ENCODE data around the gene RYR2.

The RYR2 gene

DNA sequence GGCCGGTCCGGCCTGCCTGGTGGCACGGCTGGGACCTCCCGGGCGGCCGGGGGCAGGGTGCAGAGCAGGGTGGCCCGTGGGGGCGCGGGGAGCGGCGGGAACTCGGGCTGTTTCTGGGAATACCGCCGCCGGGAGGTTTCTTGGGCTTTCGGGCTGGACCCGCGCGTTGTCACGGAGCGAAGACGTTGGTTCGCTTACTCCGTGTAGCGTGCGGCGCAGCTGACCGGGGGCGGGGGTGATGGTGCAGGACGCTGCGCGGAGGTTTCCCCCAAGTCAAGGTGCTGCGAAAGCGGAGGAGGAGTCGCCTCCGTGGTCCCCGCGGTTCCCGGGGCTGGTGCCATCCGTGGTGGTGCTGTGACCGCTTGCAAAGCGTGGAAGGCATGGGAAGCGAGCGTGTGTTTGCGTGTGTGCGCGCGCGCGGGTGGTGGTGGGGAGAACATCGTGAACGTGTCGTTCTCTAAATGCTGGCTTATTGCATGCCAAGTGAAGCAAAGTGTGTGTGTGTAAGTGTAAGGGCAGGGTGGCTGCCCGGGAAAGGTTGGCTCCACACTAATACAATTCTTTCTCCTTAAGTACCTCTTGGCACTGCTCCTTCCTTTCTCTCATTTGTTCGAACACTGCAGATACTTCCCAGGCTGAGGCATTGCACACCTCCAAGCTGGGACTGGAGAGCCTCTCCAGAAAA, 1.1 kb downstream of the RYR2 start:
- Histone ChIP-seq H3K4me1 (no peaks in the 10 kb centered on the region), H3K27me3 (no peaks in the 10 kb centered on the region), H3K9ac (no peak overlapping the region), H3K9me3 (peaks cover 21% of the 10 kb centered on the region), H3K4me2 (no peak overlapping the region), H3K4me3 (no peak overlapping the region), H3K27ac (no peak overlapping the region), H4K20me1 (no peaks in the 10 kb centered on the region), H3K36me3 (no peaks in the 10 kb centered on the region)
- no peak for TF ChIP-seq Cebpa-rat (IDR thresholded peaks at IDR 0.05)

DNA sequence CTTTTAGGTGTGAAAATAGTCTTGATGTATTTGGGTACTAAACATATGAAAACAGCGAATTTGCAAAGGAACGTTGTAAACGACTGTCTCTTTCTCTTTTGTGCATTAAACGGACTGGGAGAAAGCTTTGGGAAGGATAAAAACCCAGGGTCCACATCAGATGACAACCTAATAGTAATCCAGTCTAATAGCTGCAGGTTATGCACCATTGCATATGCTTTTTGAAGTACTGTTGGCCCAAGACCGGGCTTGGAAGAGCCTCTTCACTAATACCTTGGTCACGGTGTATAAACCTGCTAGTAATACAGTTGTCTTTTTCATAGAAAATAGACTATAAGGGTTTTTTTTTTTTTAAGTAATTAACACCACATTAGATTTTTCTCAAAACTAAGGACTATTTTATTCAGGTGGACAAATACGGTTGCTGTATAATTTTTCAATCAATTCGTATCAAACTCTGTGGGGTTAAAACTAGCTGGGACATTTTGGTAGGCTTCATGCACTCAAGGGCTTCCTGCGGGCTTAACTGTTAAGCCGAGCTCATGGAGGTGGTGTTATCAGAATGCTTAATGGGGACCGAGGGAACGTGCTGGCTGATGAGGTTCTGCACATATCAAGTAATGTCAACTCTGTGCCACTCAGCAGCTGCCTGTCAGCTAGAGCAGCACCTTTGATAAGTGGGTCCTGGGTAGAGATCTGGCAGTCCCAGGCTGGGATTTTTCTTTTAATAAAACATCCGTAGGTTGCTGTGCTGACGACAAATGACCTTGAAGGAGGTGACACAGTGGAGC, 2.1 kb downstream of the RYR2 start:
- no peak overlapping the region for H3K27ac ChIP-seq
- no peaks in the 10 kb centered on the region for H3K36me3 ChIP-seq
- no peak overlapping the region for H3K4me3 ChIP-seq
- no peak for TF ChIP-seq Cebpa-rat (IDR thresholded peaks at IDR 0.05)
- no peaks in the 10 kb centered on the region for H4K20me1 ChIP-seq
- H3K27me3 ChIP-seq = no peaks in the 10 kb centered on the region
- no peaks in the 10 kb centered on the region for H3K4me1 ChIP-seq
- H3K9ac ChIP-seq = no peak overlapping the region
- H3K4me2 ChIP-seq = no peak overlapping the region
- H3K9me3 ChIP-seq = peaks cover 21% of the 10 kb centered on the region

DNA sequence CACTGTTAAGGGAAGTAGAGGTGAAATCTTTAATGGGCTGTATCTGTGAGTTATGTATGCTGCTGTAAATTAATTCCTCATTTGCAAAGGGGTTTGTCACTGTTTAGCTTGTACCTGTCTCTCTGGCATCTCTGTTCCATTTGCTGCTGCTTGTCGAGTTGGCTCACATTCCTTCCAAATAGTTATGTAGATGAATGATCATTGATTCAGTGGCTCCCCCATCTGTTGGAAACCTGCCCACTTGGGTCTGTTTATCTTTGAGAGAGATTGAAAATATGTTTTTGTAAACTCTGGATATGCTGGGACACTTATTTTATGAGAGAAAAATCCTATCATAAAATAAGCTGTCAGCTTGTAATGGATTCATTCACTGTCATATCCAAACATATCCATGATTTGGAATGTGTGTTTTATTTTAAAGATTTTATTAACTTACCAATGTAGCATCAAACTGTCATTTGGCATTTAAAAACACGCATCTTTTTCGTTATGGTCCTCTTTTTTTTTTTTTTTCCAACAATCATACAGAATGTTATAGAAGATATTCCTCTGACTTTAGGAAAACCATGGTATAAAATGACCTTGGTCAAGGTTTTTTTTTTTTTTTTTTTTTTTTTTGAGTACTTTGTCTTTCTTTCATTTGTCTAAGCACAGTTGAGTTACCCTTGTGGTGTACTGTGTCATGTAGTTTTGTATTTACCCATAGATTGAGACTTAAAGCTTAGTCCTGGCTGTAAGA, 3.5 kb downstream of the RYR2 start:
- no peak overlapping the region for H3K4me2 ChIP-seq
- TF ChIP-seq Cebpa-rat (IDR thresholded peaks at IDR 0.05) = no peak
- no peaks in the 10 kb centered on the region for H3K36me3 ChIP-seq
- no peak overlapping the region for H3K9ac ChIP-seq
- no peaks in the 10 kb centered on the region for H3K27me3 ChIP-seq
- H3K9me3 ChIP-seq = peaks cover 21% of the 10 kb centered on the region
- no peak overlapping the region for H3K27ac ChIP-seq
- H3K4me3 ChIP-seq = no peak overlapping the region
- no peaks in the 10 kb centered on the region for H3K4me1 ChIP-seq
- no peaks in the 10 kb centered on the region for H4K20me1 ChIP-seq

DNA sequence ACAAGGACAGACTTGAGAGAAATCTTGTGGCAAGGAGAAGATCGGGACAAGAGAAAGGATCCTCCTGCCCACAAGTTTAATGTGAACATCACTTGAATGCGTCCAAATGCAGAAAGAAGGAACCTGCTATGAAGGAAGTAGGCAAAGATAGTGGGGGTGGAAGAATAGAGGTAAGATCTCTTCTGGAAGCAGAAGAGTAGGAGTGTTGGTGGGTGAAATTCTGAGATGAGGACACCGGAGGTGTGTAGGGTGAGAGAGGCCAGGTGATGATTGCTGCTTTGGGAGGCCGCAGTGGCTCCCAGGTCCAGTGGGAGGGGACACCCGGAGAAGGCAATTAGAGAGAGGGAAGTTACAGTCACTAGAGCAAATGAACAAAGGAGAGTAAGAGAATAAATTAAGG, 6.8 kb downstream of the RYR2 start:
- H3K4me3 ChIP-seq = no peak overlapping the region
- no peak overlapping the region for H3K27ac ChIP-seq
- no peaks in the 10 kb centered on the region for H3K36me3 ChIP-seq
- H3K27me3 ChIP-seq = no peaks in the 10 kb centered on the region
- no peak overlapping the region for H3K9ac ChIP-seq
- no peak for TF ChIP-seq Cebpa-rat (IDR thresholded peaks at IDR 0.05)
- H3K4me1 ChIP-seq = no peaks in the 10 kb centered on the region
- H3K9me3 ChIP-seq = no peaks in the 10 kb centered on the region
- H3K4me2 ChIP-seq = no peak overlapping the region
- no peaks in the 10 kb centered on the region for H4K20me1 ChIP-seq

- no peak overlapping the region for H3K4me3 ChIP-seq
- no peak overlapping the region for H3K9ac ChIP-seq
- H3K4me1 ChIP-seq = no peaks in the 10 kb centered on the region
- no peak for TF ChIP-seq Cebpa-rat (IDR thresholded peaks at IDR 0.05)
- no peaks in the 10 kb centered on the region for H3K9me3 ChIP-seq
- H3K36me3 ChIP-seq = no peaks in the 10 kb centered on the region
- no peaks in the 10 kb centered on the region for H4K20me1 ChIP-seq
- H3K27me3 ChIP-seq = no peaks in the 10 kb centered on the region
- no peak overlapping the region for H3K27ac ChIP-seq
- no peak overlapping the region for H3K4me2 ChIP-seq
Measured at GRCh38 chr1:237050185-237050584, 8.2 kb downstream of the RYR2 start.

- no peak overlapping the region for H3K9ac ChIP-seq
Measured at GRCh38 chr1:237050915-237051314, 8.9 kb downstream of the RYR2 start.

DNA sequence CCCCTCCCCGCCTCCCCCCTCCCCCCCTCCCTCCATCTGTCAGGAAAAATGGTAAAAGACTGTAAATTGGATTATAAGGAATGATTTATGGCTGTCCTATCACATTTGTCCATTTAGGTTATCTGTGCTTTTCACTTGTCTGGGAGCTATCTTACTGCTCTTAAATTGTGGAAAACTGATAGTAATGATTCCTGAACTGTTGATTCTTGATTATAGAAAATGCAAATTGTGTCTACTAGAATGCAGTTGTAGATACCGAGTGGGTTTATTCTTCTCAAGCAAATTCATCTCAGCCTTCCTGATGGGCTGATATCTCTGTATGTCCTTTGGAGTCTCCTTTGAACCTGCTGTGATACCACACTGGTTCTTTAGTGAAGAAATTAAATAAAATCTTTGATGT, 12.3 kb downstream of the RYR2 start:
- no peak for TF ChIP-seq Cebpa-rat (IDR thresholded peaks at IDR 0.05)
- Histone ChIP-seq H3K27me3 (no peaks in the 10 kb centered on the region), H3K4me3 (no peak overlapping the region), H3K4me2 (no peak overlapping the region), H3K4me1 (no peaks in the 10 kb centered on the region), H4K20me1 (no peaks in the 10 kb centered on the region), H3K27ac (no peak overlapping the region), H3K9ac (no peak overlapping the region), H3K9me3 (no peaks in the 10 kb centered on the region), H3K36me3 (no peaks in the 10 kb centered on the region)

More at GRCh38 chr1:237050915-237051314, 8.9 kb downstream of the RYR2 start:
- Histone ChIP-seq H3K4me3 (no peak overlapping the region), H3K27me3 (no peaks in the 10 kb centered on the region), H3K4me2 (no peak overlapping the region), H3K4me1 (no peaks in the 10 kb centered on the region), H4K20me1 (no peaks in the 10 kb centered on the region), H3K9me3 (no peaks in the 10 kb centered on the region), H3K27ac (no peak overlapping the region), H3K36me3 (no peaks in the 10 kb centered on the region)
- no peak for TF ChIP-seq Cebpa-rat (IDR thresholded peaks at IDR 0.05)

DNA sequence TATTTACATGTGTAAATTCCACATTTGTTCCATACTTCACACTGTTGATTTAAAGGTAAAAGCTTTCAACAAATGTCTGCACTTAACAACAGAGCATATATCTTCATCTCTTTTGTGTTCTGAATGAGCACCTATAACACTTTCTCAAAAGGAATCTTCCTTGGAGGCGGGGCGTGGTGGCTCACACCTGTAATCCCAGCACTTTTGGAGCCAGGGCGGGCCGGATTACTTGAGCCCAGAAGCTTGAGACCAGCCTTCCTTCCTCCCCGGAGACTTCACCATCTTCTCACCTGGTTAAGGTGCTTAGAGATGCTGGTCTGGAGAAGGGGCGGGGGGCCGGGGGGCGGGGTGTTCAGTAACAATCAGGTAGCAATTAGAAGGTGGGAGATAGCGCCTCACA, 16.5 kb downstream of the RYR2 start:
- Histone ChIP-seq H3K9ac (no peak overlapping the region), H3K4me2 (no peak overlapping the region), H3K36me3 (no peaks in the 10 kb centered on the region), H3K4me1 (no peaks in the 10 kb centered on the region), H3K4me3 (no peak overlapping the region), H3K9me3 (no peaks in the 10 kb centered on the region), H3K27me3 (no peaks in the 10 kb centered on the region), H3K27ac (no peak overlapping the region), H4K20me1 (no peaks in the 10 kb centered on the region)
- TF ChIP-seq Cebpa-rat (IDR thresholded peaks at IDR 0.05) = no peak

GRCh38 chr1:237059244-237059643, 17.3 kb downstream of the RYR2 start:
- H3K4me3 ChIP-seq = no peak overlapping the region
- H3K36me3 ChIP-seq = no peaks in the 10 kb centered on the region
- H3K4me2 ChIP-seq = no peak overlapping the region
- no peak for TF ChIP-seq Cebpa-rat (IDR thresholded peaks at IDR 0.05)
- no peak overlapping the region for H3K9ac ChIP-seq
- H3K9me3 ChIP-seq = no peaks in the 10 kb centered on the region
- no peak overlapping the region for H3K27ac ChIP-seq
- no peaks in the 10 kb centered on the region for H3K27me3 ChIP-seq
- H3K4me1 ChIP-seq = no peaks in the 10 kb centered on the region
- H4K20me1 ChIP-seq = no peaks in the 10 kb centered on the region

- H3K27ac ChIP-seq = no peak overlapping the region
Measured at GRCh38 chr1:237062976-237063375, 21.0 kb downstream of the RYR2 start.

More at GRCh38 chr1:237062976-237063375, 21.0 kb downstream of the RYR2 start:
- Histone ChIP-seq H3K27me3 (no peaks in the 10 kb centered on the region), H3K9ac (no peak overlapping the region), H3K9me3 (no peaks in the 10 kb centered on the region), H3K4me1 (0 out of 2 replicates have a peak, but pooled peaks cover 4% of the 10 kb centered on the region), H4K20me1 (no peaks in the 10 kb centered on the region), H3K4me3 (no peak overlapping the region), H3K4me2 (no peak overlapping the region), H3K36me3 (no peaks in the 10 kb centered on the region)
- no peak for TF ChIP-seq Cebpa-rat (IDR thresholded peaks at IDR 0.05)

All from BLaER1 (cell line).